ENCODE results near the gene PNMT. TPM values are rescaled to one million over a fixed set of nuclear protein-coding genes. Genes with fewer than 3 reads are reported as not detected.

PNMT gene
- total and polyA plus RNA-seq, 2 of the 8 experiments (the other 6 are each of a cell fraction or from before 2014, with no cell fraction given), result 5.6 to 10.9 TPM

GRCh38 chr17:39684369-39685192, 16.3 kb downstream of the PNMT start (continued):
- TF ChIP-seq USF2 (IDR thresholded peaks at IDR 0.05; ENCODE audit: low read length) (no peak), JUN (IDR thresholded peaks at IDR 0.05; ENCODE audit: low read depth, low read length) (no peak), RXRA (IDR thresholded peaks at IDR 0.05; ENCODE audit: insufficient read depth, low read depth, low read length) (no peak), BACH1 (IDR thresholded peaks at IDR 0.05; ENCODE audit: low read length) (no peak), HDAC6 (IDR thresholded peaks at IDR 0.05; ENCODE audit: low read depth, low read length) (no peak), SAP30 (IDR thresholded peaks at IDR 0.05; ENCODE audit: insufficient read depth, insufficient replicate concordance, low read length) (no peak), KDM1A (IDR thresholded peaks at IDR 0.05; ENCODE audit: borderline replicate concordance, low read length) (no peak)
